Right lung (tissue), 5 donors: ENCODE measurements around the gene KIZ. TPM values are rescaled to one million over a fixed set of nuclear protein-coding genes. Genes with fewer than 3 reads are reported as not detected.

Source experiments
- DNase-seq, 2 donors: peaks; one replicate each; pipeline ENCODE4 v3.0.0-alpha.2; 2013
- polyA plus RNA-seq, 5 donors: library from polyadenylated mRNA; unstranded; fragments of 120-200 nt; gene quantifications; one replicate each; pipeline versions ENCODE4 v1.2.1 to v1.2.3, GENCODE V29; 2013; ENCODE audit warnings: inconsistent platforms in 1 of 5, low replicate concordance in 1 of 5; ENCODE audit not compliant: insufficient read length in 5 of 5, insufficient read depth in 1 of 5

Gene KIZ
- polyA plus RNA-seq, 5 donors: 19.5 to 39.3 (median 29.7) TPM

DNA sequence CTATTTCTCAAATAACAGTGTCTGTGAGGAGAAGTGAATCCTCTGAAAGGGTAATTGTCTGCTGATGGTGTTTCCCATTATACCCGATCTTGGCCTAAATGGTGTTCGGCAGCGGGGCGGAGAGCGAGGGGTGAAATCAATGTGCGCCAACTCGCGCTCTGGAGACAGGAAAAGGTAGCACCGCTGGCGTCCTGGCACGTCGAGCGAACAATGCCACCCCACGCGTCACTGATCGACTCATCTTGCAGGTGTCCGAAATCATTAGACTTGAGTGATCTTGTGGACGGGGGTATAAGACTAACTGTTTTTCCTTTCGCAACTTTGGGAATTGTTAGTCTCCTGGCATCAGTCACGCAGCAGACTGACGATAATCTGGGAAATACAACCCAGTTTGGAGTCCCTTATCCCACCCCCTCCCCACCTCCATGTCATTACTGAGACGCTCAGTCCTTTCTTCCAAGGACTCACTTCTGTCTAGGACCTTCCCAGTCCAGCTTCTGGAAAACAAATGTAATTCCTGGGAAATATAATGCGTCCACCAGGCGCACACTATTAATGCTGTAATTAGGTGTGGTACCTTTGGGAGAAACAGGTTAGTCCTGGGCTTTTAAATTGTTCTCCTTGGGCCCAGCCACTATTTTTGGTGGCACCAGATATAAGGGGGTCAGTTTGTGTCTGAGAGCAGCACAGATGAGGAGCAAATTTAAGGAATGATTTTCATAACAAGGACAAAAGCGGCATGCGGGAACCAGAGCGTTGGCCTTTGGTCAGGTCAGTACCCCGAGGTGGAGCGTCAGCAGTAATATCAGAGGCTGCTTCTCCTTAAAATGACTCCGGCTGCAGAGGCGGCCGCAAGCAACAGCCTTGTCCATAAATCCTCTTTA is 22.1 kb upstream of the KIZ start:
- no peak for DNase-seq

DNA sequence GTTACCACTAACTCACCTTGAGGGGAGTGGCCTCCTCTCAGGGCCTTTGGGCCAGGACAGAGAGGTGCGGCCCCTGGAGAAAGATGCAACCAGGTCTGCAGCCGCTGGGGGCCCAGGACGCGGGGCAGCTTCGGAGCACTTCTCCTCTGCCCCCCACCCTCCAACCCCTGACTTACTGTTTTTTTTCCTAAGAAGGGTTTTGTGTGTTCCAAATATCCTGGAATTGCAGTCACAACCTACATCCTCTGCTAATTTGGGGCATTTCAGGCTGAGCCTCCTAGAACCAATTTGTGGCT is 21.5 kb upstream of the KIZ start:
- DNase-seq: no peak

DNA sequence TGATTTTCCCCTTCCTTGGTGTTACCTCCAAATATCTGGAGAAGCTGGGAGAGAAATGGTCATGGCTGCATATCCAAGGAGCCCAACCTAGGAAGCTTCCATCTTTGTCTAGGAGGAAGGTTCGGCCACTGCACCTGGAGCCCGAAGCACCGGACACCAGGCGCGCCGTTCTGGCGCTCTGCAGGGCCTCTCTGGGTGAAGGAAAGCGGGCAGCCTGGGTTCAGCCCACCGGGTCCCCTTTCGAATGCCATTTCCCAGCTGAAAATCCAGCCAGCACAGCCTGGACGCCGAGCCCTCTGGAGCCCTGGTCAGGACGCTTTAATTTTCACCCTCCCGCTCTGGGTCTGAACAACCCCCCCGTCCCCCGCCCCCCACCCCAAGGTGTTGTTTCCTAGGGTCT is 21.0 kb upstream of the KIZ start:
- no peak for DNase-seq

DNA sequence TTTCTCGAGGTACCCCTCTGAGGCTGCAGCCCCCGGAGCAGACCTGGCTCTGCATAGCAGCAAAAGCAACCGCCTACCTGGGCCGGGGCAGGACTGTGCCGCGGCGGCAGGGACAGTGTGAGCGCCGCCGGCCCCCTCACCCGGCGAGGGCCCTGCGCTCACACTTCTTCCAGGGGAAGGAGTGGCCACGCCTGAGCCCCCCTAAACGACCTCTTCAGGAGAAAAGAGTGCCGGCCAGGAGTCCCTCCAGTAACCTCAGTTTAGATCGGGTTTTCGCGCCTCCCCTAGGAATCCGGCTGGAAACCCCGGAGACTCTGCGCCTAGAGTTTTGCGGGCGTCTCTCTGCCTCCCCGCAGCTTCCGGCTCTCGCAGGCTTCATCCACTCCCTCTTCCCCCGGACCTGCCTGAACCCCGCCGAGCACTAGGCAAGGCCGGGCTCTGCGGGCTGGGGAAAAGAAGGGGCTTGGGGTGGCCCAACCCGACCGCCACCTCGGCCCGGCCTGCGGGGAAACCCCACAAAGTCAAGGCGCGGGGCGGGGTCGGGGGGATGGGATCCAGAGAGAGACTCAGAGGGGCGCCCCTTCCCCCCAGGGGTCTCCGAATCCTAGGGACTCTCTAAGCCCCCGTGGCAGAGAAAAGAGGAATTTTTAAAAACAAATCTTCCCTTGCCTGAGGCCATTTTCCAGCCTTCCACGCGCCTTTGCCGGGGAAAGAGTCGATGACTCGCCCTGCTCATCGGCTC is 20.3 kb upstream of the KIZ start:
- DNase-seq: no peak

DNA sequence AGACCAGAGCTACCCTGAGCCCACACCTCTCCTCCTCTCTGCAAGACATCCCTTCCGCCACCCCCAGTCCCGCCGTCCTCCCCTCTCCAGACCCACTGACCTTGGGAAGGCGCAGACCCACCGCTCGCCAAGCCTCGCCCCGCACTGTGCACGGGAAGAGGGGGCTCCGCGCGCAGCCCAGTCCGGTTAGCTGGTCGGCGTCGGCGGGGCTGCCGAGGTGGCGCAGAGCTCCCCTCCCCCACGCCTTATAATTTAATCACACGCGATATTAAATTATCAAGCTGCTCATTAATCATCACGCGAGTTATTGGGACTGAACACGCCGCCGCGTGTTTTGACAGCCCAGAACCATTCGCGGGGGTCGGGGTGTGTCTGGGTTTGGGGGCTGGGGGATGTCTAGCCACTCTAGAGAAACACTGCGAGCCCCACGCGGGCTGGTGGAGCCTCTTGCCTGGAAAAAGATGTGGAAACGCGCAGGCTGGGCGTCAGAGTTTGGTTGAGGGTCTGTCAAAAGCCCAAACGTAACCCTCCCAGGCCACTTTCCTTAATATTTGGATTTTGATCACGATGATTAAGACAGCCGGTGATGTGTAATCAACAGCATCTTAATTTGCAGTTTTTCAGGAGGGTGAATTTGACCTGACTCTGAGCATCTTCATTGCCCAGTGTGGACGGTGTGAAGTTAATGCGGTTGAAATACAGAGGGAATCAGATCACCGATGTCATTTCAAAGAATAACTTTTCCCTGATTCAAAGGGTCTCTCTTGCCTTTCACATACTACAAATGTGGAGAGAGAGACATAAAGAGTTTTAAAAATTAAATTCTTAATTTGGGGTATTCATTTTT is 19.5 kb upstream of the KIZ start, which contains the start of gene LINC00237:
Gene LINC00237, minus strand, starts transcription at position 188 of the 847 bp plus-strand sequence.
- no peak for DNase-seq

DNA sequence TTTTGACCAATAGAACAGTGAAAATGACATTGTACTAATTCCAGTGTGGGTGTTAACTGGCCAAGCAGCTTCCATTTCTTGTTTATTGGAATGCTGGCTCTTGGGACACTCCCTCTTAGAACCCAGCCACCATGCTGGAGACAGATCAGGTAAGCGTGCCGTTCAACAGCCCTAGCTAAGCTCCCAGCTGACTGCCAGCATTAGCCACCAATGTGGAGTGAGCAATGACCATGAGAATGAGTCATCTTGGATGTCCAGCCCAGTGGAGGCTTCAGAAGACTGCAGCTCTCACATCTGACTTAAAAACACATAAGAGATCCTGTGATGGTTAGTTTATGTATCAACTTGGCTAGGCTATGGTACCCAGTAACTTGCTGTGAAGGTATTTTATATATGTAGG is 16.7 kb upstream of the KIZ start:
- DNase-seq: no peak

DNA sequence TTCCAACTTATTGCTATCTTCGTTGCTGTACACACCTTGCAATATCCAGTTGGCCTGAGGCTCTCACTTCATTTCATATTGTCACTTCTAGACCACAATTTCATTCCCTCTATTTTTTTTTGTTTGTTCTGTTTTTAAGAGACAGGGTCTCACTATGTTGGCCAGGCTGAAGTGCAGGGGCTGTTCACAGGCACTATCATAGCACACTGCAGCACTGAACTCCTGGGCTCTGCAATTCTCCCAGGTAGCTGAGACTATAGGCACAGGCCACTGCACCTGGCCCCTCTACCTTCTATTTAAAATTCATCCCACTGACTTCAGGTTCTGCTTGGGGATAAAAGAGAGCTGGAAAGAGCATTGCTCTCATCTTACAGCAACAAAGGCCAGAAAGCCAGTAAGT is 15.1 kb upstream of the KIZ start:
- DNase-seq: no peak

DNA sequence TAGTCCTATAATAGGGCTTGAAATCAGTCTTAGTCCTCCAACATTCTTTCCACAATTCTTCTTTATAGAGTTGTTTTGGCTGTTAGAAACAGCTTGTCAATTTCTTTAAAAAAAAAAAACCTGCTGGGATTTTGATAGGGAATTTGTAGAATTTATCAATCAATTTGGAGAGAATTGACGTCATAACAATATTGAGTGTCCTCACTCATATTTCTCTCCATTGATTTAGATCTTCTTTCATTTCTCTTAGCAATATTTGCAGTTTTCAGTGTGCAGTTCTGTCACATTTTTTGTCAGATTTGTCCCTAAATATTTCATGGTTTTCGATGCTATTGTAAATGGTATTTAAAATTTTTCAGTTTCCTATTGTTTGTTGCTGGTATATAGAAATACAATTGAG is 14.5 kb upstream of the KIZ start:
- no peak for DNase-seq

DNA sequence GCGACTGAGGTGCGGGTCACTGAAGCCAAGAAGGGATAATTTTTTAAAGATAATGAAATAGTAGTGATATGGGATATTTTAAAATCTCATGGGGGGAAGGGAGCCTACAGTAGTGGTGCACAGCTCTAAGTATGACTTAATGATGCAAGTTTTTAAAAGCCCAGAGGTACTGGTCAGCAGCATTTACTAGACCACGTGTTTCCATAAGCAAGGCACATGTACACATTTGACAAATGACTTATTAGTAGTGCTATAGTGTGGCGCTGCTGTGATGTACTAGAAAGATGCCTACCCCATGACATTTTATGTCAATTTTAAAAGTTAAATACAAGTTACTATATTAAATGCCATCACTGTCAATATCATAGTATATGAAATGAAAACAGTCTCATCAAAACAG is 12.2 kb upstream of the KIZ start:
- no peak for DNase-seq

DNA sequence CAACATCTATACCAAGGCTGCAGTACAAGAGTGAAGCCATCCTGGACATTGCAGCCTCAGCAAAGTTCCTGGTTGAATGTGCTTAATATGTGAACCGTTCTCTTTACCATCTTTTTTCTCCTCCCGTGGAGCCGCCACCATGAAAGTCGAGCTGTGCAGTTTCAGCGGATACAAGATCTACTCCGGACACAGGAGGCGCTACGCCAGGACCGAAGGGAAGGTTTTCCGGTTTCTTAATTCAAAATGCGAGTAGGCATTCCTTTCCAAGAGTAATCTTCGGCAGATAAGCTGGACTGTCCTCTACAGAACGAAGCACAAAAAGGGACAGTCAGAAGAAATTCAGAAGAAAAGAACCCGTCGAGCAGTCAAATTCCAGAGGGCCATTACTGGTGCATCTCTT is 11.3 kb upstream of the KIZ start:
- DNase-seq: no peak

DNA sequence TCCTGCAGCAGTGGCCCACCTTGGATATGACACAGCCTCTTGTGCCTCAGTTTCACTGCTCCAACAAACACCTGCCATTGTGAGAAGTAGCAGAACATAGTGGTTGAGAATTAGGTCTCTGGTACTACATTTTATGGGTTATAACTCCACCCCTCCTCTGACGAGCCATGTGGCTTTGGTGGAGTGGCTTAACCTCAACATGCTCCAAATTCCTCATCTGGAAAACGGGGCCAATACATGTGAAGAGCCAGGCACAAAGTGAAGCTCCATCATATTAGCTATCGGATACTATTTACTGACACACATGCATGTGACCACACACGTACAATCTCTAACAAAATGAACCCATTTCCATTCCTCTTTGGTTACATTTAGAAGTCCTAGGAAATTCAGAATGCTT is 8.4 kb upstream of the KIZ start:
- DNase-seq: no peak

DNA sequence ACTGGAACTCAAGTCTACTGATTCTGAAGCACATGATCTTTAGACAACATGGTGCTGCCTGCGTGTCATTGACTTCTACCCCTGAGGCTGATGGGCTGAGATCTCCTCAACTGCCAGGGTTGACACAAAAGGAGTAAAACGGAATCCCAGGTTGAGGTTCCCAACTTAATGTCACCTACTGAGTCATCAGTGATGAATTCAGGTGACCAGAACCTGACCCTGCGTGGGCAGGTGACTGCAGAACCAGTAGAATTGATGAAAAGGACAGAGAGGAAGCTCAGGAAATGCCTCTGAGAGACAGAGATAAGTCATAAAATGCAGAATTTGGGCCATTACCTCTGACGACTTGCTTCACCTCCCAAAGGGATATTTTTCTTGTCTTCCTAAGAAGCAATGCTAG is 7.7 kb upstream of the KIZ start:
- DNase-seq: no peak

DNA sequence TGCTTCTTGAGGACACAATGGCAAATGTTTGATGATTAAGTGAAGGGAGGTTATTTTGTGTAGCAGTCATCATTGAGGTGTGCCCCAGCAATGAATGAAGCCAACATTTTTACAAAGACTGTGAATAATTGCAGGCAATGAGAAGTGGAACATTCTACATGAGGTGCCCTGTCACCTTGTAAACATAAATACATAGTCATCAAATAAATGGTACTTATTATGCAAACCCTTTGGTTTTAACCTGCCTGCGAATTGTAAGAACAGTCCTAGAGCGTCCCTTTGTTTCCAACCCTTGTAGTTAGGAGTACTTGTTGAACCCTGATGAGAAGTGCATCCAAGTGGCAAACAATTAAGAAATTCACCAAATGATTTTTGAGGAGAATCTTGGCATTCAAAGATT is 7.1 kb upstream of the KIZ start:
- no peak for DNase-seq

DNA sequence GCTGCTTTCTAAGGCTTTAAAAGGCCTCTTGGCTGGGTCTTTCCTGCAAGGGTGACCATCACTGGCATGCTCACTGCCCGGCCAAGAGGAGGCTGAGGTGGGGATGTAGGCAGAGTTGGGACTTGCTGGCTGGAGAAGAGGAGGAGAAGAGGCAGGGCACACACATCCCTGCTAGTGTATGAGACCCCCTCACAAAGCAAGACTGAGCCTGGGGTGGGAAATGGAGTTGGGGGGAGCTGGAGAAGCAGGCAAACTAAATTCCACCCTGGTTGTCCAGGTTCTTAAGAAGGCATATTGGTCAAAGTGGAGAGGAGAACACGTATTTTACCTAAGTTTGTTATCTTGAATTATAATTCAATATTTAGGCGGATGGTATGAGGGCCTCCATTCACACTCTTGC is 1.7 kb upstream of the KIZ start:
- no peak for DNase-seq

DNA sequence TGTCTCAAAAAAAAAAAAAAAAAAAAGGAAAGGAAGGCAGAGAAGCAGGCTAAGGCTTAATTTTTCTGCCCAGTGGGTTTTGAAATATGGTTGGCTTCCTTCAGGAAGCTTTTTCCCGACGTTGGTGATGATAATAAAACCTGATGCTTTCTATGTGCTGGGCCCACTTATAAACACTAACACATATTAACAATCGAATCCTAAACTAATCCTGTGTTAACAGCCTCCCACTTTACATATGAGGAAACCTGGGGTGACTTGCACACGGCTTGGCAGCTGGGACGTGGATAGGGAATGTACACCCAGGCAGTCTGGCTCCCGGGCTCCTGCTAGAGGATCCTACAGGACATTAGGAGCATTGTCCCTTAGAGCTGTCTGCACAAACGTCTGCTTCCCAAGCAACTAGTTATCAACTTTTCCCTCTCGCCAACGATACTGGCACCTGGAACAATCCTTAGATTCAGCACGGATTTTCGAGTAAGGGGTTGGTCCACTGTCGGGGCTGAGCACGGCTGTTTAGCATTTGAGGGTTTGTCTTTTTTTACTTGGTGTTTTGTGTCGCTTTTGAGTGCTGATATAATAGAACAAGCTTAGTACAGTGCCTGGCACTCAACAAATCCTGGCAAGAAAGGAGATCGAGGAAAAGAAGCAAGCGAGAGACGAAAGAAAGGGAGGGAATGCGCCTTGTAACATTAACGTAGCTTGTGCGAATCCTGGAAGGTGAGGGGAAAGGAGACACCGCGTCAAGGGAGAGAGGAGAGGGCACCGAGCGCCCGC is 622 bp upstream of the KIZ start:
- DNase-seq: peak in 1 of 2 donors; percentile 28

DNA sequence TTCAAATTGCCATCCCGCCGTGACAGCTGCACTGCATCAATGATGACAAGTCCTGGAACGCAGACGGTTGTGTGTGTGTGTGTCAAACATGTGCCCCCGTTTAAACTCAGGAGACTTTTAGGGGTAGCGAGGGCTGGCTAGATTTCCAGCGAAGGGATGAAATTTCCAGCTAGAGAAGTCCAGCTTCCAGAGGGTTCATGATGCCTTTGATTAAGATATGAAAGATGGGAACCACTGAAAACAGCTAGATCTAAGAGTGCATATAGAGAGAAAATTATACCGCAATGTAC is 644 bp downstream of the KIZ start:
- DNase-seq: peak in 1 of 2 donors; percentile 42

DNA sequence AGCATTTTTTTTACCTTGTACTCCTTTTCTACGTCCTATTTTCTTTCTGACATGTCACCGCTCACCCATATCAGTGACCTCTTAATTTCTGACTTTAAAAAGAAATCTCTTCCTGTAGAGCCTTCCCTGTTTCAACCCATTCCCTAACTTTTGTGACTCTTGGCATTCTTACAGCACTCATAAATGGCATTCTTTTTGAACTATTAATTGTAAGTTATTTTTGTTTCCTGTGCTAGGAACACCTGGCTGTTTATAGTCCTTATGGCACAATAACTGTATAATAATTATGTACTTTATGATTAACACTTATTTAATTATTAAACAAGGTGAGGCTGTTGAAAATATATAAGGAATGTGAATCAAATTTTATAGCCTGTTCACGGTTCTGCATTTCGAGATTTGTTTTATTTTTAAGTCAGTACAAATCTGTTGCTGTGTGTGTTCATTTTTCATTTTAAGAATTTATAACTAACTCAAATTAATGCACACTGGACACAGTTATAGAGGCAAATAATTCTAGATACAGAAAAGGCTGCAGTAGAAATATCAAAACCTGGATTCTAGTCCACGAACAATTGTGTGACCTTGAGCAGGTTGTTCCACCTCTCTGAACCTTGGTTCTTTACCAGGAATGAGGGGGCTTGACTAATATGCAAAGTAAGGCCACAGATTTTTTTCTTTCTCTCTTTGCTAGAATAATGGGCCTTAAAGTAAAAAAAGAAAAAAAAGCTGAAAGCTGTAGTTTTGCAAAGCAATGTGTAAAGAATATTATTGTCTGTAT is 1.5 kb downstream of the KIZ start:
- DNase-seq: no peak

DNA sequence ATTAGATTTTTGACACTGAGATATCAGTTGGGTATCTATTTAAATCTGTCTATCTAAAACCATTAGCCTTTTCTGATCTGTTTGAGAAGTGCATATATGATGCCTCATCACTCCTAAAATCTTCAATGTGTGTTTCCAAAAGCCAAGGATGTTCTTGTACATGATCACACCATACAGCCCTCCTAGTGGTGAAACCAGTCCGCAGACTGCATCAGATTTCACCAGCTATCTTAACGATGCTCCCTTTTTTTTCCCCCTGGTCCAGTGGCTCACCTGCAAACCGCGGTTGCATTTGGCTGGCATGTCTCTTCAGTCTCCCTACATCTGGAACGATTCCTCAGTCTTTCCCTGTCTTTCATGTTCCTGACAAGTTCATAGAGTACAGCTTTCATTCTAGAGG is 4.0 kb downstream of the KIZ start:
- no peak for DNase-seq

DNA sequence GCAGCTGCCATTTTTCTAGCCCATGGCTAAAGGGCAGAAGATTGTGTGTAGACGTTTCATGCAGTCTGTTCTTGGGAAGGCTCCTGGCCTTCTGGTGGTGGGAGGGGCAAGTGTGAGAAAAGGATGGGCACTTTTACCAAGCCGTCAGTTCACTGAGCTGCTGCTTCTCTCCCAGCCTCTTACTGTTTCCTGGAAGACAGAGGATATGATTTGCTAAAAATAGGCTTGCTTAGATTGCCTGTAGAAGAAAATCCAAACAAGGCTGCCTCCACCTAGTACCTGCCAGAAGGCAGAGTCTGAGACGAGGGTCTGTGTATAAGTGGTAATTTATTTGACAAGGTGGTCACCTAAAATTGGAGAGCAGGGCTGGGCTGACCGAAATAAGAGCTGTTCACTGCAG is 7.5 kb downstream of the KIZ start:
- no peak for DNase-seq

DNA sequence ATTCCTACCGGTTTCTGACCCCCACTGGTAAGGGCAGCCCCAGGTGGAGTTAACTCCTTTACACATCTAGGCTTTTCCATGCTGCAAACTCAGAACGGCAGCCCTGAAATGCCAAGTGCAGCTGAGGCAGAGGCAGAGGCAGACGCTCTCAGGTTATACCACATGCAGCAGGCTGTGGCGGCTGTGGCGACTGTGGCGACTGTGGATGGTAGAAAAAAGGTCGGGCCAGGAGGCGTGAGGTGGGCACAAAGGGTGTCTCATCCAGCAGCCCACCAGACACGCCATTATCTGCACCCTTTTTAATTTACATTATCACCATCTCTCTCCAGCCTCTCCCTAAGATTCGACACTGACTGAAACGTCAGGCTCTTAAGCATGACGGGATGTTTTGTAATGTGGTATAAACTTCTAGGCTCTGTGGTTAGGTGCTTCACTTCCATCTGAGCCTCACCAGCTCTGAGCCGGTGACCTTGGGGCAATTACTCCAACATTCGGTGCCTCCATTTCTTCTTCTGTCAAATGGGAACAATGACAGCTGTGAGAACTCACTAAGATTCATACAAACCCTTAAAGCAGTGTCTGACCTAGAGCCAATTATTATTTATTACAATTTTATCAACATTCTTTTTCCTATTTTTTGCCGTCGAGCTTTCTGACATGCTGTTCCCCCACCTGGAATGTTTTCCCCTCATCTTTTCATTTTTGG is 8.2 kb downstream of the KIZ start:
- DNase-seq: no peak
